Measurements from ENCODE around the gene IL17REL. TPM values are rescaled to one million over a fixed set of nuclear protein-coding genes. Genes with fewer than 3 reads are reported as not detected.

IL17REL gene
- total and polyA plus RNA-seq, 2 of the 13 experiments (the other 11 are each of a cell fraction or from before 2014, with no cell fraction given), result not detected

GRCh38 chr22:49955581-49956417, 56.8 kb downstream of the IL17REL start (continued):
- TF ChIP-seq, protein P1, sequence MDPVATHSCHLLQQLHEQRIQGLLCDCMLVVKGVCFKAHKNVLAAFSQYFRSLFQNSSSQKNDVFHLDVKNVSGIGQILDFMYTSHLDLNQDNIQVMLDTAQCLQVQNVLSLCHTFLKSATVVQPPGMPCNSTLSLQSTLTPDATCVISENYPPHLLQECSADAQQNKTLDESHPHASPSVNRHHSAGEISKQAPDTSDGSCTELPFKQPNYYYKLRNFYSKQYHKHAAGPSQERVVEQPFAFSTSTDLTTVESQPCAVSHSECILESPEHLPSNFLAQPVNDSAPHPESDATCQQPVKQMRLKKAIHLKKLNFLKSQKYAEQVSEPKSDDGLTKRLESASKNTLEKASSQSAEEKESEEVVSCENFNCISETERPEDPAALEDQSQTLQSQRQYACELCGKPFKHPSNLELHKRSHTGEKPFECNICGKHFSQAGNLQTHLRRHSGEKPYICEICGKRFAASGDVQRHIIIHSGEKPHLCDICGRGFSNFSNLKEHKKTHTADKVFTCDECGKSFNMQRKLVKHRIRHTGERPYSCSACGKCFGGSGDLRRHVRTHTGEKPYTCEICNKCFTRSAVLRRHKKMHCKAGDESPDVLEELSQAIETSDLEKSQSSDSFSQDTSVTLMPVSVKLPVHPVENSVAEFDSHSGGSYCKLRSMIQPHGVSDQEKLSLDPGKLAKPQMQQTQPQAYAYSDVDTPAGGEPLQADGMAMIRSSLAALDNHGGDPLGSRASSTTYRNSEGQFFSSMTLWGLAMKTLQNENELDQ (CRISPR knock-in tag; IDR thresholded peaks at IDR 0.05; ENCODE audit: borderline replicate concordance), result no peak
- TF ChIP-seq HDAC2 (CRISPR knock-in tag; IDR thresholded peaks at IDR 0.05) (peak; percentile 52; the same call in 1 of the 2 replicates), MAZ (IDR thresholded peaks at IDR 0.05; ENCODE audit: borderline replicate concordance, low read depth, low read length) (no peak), MAZ (CRISPR knock-in tag; IDR thresholded peaks at IDR 0.05; ENCODE audit: low read depth) (peak; percentile 49; the same call in 1 of the 2 replicates), FOXA3 (CRISPR knock-in tag; IDR thresholded peaks at IDR 0.05) (peak; percentile 8; the same call in 1 of the 2 replicates), ARNT2 (CRISPR knock-in tag; IDR thresholded peaks at IDR 0.05; ENCODE audit: low read depth) (no peak), KDM5A (IDR thresholded peaks at IDR 0.05; ENCODE audit: borderline replicate concordance, low read length) (no peak), ZNF558 (CRISPR knock-in tag; IDR thresholded peaks at IDR 0.05; ENCODE audit: borderline replicate concordance) (no peak), RFX3 (CRISPR knock-in tag; IDR thresholded peaks at IDR 0.05) (no peak), ZSCAN20 (CRISPR knock-in tag; IDR thresholded peaks at IDR 0.05; ENCODE audit: borderline replicate concordance) (no peak), ATF4 (CRISPR knock-in tag; IDR thresholded peaks at IDR 0.05) (no peak), FOXA1 (IDR thresholded peaks at IDR 0.05) (no peak), FOXA1 (CRISPR knock-in tag; IDR thresholded peaks at IDR 0.05) (0 out of 2 replicates have a peak, but pooled peaks have one; percentile 13), SNAPC2 (CRISPR knock-in tag; IDR thresholded peaks at IDR 0.05) (no peak), REPIN1 (CRISPR knock-in tag; IDR thresholded peaks at IDR 0.05; ENCODE audit: borderline replicate concordance, low read depth) (no peak), POGK (CRISPR knock-in tag; conservative IDR thresholded peaks at IDR 0.05) (0 out of 2 replicates have a peak, but pooled peaks have one; percentile 37), RCOR2 (CRISPR knock-in tag; IDR thresholded peaks at IDR 0.05) (no peak), NCOR1 (IDR thresholded peaks at IDR 0.05; ENCODE audit: borderline replicate concordance, low read length) (no peak), ZBTB3 (CRISPR knock-in tag; IDR thresholded peaks at IDR 0.05; ENCODE audit: borderline replicate concordance, low read depth) (peak; percentile 46; the same call in 1 of the 2 replicates)
- TF ChIP-seq, protein P2, sequence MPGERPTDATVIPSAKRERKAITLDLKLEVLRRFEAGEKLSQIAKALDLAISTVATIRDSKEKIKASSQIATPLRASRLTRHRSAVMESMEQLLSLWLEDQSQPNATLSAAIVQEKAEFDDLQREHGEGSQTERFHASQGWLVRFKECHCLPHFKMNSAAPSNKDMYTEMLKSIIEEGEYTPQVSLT (CRISPR knock-in tag; IDR thresholded peaks at IDR 0.05; ENCODE audit: borderline replicate concordance, low read depth), result no peak
- TF ChIP-seq, protein P3, sequence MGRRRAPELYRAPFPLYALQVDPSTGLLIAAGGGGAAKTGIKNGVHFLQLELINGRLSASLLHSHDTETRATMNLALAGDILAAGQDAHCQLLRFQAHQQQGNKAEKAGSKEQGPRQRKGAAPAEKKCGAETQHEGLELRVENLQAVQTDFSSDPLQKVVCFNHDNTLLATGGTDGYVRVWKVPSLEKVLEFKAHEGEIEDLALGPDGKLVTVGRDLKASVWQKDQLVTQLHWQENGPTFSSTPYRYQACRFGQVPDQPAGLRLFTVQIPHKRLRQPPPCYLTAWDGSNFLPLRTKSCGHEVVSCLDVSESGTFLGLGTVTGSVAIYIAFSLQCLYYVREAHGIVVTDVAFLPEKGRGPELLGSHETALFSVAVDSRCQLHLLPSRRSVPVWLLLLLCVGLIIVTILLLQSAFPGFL (CRISPR knock-in tag; IDR thresholded peaks at IDR 0.05), result no peak
- TF ChIP-seq, protein P4, sequence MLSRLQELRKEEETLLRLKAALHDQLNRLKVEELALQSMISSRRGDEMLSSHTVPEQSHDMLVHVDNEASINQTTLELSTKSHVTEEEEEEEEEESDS (CRISPR knock-in tag; IDR thresholded peaks at IDR 0.05; ENCODE audit: borderline replicate concordance), result no peak

Data from HepG2 (cell line).